HL-60 (cell line): Measurements from ENCODE around the gene RAB28.
"Not testable (repeated sequence)": the region's sequence is repeated elsewhere in the genome, so short reads cannot be mapped to it uniquely, and the experiment has no call there.

ENCODE experiments used
- CTCF ChIP-seq: IDR thresholded peaks from one replicate; pipeline ENCODE4 v1.5.1; 2011; ENCODE audit warnings: low read length, control low read depth, inconsistent platforms; ENCODE audit not compliant: insufficient read depth
- GABPA ChIP-seq: IDR thresholded peaks from 2 replicates; pipeline ENCODE4 v1.6.1; 2012; ENCODE audit warnings: low read depth
- POLR2AphosphoS5 ChIP-seq: IDR thresholded peaks from 2 replicates; pipeline ENCODE4 v1.6.1; 2012; ENCODE audit warnings: low read depth
- REST ChIP-seq: IDR thresholded peaks from 2 replicates; pipeline ENCODE4 v1.6.1; 2012; ENCODE audit warnings: low read depth; ENCODE audit not compliant: insufficient replicate concordance
- SPI1 ChIP-seq: IDR thresholded peaks from 2 replicates; pipeline ENCODE4 v1.6.1; 2012; ENCODE audit warnings: low read depth, mild to moderate bottlenecking, borderline replicate concordance

- not testable (repeated sequence) for TF ChIP-seq CTCF, POLR2AphosphoS5, REST, GABPA, SPI1
Measured at GRCh38 chr4:13406156-13406555, 78.0 kb downstream of the RAB28 start.
